Activated gamma-delta T cell treated with Interleukin-2 at 50 U/mL for 16 hours (primary cell): ENCODE results near the gene OPN1LW.
"Not testable (repeated sequence)": the region's sequence is repeated elsewhere in the genome, so short reads cannot be mapped to it uniquely, and the experiment has no call there.

Source experiments
- DNase-seq: peaks from one replicate; pipeline ENCODE4 v3.0.0-alpha.2; 2020

The OPN1LW gene

GRCh38 chrX:154135458-154136229, 8.4 kb upstream of the OPN1LW start:
- DNase-seq: no peak

DNA sequence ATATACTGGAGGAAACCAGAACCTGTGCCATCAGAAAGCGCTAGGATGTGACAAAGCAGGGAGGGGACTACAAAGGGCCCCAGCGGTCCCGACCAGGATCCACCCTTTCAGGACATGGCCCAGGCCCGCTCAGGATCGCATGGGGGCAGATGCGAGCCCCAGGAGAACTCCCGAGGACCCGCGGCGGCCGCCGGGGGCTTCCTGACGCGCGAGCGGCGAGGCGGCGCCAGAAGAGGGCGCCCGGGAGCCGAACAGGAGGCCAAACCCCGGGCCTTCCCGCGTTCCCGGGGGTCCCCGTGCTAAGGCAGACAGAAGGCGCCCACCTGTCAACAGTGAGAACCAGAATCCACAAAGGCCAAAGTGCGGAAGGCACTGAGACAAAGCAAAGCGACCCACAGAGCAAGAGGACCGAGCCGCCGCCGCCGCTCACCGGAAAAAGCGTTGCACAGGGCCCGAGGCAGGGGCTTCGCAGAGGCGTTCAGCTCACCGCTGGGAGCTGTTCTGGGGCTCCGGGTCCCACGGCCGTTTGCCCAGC, 7.3 kb upstream of the OPN1LW start:
- peak; percentile 66 for DNase-seq

GRCh38 chrX:154138857-154139256, 5.2 kb upstream of the OPN1LW start:
- DNase-seq: no peak

- DNase-seq: no peak
Measured at GRCh38 chrX:154140206-154140605, 3.8 kb upstream of the OPN1LW start.

GRCh38 chrX:154140742-154141141, 3.3 kb upstream of the OPN1LW start:
- DNase-seq: no peak

GRCh38 chrX:154142386-154142785, 1.7 kb upstream of the OPN1LW start:
- DNase-seq: no peak

- no peak for DNase-seq
Measured at GRCh38 chrX:154142950-154143745, 895 bp upstream of the OPN1LW start.

- DNase-seq: not testable (repeated sequence)
Measured at GRCh38 chrX:154151030-154151429, 7.0 kb downstream of the OPN1LW start.

DNA sequence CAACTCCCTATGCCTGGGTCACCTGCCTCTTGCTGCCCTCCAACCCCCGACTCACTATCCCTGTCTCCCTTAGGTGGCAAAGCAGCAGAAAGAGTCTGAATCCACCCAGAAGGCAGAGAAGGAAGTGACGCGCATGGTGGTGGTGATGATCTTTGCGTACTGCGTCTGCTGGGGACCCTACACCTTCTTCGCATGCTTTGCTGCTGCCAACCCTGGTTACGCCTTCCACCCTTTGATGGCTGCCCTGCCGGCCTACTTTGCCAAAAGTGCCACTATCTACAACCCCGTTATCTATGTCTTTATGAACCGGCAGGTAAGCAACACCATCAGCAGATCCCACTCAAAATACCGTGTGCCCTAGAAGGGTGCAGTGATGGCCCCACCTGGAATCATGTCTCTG, 12.2 kb downstream of the OPN1LW start:
- DNase-seq: not testable (repeated sequence)

DNA sequence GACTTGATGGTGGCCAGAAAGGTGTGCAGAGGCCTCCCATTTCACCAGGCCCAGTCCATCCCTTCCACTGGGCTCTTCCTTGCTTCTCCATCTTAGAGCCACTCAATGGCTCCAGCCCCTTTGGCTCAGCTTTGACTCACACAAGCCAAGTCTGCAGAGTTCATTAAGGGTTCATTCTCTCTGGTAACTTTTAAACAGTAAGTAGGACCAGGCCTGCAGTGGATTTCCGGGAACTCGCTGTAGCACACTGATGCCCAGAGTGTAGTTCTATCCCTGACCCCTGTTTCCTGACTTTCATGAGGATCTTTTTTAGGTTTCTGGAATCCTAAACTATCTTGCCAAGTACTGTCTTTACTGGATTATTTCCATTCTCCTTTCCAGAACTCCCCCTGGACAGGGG, 13.2 kb downstream of the OPN1LW start:
- DNase-seq: not testable (repeated sequence)

DNA sequence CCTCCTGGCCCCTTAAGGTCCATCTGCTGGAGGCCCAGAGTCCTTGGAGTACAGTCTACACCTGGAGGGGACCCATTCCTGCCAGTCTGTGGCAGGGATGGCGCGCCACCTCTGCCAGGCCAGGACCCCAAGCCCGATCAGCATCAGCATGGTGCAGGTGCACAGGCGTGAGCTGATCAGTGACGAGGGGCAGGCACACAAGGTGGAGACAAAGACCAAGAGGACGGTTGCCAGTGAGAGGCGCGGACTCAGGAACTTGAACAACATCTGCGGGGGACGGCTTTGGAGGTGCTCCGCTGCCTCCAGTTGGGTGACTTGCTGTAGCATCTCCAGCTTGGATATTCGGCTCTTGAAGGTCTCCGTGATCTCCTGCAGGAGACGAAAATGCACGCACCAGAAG, 15.3 kb downstream of the OPN1LW start:
- DNase-seq: not testable (repeated sequence)

- not testable (repeated sequence) for DNase-seq
Measured at GRCh38 chrX:154164902-154165301, 20.9 kb downstream of the OPN1LW start.

DNA sequence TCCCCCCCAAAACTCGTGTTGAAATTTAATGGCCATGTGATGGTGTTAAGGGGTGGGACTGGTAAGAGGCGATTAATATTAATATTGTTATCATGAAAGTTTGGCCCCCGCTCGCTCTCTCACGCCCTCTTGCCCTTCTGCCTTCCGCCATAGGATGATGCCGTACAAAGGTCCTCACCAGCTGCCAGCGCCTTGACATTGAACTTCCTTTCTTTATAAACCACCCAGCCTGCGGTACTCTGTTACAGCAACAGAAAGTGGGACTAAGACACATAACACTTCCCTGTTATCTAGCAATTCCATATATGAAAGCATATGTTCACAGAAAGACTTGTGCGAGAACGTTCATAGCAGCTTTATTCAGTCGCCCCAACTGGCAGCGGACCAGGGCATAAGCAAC, 24.3 kb downstream of the OPN1LW start:
- DNase-seq: not testable (repeated sequence)

DNA sequence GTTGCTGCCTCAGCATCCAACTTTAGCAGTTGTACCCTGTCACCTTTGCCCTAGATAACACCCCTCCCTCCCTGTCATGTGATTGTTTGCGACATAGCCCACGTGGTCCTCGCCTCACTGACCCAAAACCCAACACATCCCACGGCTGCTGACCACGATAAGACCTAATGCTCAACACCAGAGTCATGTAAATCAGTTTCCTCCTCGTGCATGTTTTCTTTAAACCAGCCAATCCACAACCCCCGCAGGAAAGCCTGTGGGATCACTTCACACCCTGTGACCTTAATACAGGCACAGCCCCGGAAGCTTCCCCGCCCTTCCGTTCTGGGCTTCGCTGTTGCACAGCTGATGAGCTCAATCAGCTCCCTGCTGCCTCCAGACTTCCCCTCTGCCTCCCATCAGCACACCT, 28.5 kb downstream of the OPN1LW start:
- DNase-seq: not testable (repeated sequence)

- DNase-seq: not testable (repeated sequence)
Measured at GRCh38 chrX:154174356-154174755, 30.3 kb downstream of the OPN1LW start.

DNA sequence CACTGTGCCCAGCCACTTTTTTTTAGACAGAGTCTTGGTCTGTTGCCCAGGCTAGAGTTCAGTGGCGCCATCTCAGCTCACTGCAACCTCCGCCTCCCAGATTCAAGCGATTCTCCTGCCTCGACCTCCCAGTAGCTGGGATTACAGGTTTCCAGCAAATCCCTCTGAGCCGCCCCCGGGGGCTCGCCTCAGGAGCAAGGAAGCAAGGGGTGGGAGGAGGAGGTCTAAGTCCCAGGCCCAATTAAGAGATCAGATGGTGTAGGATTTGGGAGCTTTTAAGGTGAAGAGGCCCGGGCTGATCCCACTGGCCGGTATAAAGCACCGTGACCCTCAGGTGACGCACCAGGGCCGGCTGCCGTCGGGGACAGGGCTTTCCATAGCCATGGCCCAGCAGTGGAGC, 38.3 kb downstream of the OPN1LW start, which contains the start of gene OPN1MW:
Gene OPN1MW (plus strand): TSS at position 301 of the 400 bp plus-strand sequence. CDS start 82 bp downstream, at position 383.
- DNase-seq: not testable (repeated sequence)

- not testable (repeated sequence) for DNase-seq
Measured at GRCh38 chrX:154183794-154184193, 39.8 kb downstream of the OPN1LW start.

- not testable (repeated sequence) for DNase-seq
Measured at GRCh38 chrX:154192846-154193245, 48.8 kb downstream of the OPN1LW start.

DNA sequence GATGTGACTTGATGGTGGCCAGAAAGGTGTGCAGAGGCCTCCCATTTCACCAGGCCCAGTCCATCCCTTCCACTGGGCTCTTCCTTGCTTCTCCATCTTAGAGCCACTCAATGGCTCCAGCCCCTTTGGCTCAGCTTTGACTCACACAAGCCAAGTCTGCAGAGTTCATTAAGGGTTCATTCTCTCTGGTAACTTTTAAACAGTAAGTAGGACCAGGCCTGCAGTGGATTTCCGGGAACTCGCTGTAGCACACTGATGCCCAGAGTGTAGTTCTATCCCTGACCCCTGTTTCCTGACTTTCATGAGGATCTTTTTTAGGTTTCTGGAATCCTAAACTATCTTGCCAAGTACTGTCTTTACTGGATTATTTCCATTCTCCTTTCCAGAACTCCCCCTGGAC, 50.3 kb downstream of the OPN1LW start:
- not testable (repeated sequence) for DNase-seq

DNA sequence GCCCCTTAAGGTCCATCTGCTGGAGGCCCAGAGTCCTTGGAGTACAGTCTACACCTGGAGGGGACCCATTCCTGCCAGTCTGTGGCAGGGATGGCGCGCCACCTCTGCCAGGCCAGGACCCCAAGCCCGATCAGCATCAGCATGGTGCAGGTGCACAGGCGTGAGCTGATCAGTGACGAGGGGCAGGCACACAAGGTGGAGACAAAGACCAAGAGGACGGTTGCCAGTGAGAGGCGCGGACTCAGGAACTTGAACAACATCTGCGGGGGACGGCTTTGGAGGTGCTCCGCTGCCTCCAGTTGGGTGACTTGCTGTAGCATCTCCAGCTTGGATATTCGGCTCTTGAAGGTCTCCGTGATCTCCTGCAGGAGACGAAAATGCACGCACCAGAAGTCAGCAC, 52.4 kb downstream of the OPN1LW start:
- DNase-seq: not testable (repeated sequence)
